ENCODE results near the gene MARCHF3.
"Not testable (repeated sequence)": the region's sequence is repeated elsewhere in the genome, so short reads cannot be mapped to it uniquely, and the experiment has no call there.

The MARCHF3 gene, protein sequence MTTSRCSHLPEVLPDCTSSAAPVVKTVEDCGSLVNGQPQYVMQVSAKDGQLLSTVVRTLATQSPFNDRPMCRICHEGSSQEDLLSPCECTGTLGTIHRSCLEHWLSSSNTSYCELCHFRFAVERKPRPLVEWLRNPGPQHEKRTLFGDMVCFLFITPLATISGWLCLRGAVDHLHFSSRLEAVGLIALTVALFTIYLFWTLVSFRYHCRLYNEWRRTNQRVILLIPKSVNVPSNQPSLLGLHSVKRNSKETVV

DNA sequence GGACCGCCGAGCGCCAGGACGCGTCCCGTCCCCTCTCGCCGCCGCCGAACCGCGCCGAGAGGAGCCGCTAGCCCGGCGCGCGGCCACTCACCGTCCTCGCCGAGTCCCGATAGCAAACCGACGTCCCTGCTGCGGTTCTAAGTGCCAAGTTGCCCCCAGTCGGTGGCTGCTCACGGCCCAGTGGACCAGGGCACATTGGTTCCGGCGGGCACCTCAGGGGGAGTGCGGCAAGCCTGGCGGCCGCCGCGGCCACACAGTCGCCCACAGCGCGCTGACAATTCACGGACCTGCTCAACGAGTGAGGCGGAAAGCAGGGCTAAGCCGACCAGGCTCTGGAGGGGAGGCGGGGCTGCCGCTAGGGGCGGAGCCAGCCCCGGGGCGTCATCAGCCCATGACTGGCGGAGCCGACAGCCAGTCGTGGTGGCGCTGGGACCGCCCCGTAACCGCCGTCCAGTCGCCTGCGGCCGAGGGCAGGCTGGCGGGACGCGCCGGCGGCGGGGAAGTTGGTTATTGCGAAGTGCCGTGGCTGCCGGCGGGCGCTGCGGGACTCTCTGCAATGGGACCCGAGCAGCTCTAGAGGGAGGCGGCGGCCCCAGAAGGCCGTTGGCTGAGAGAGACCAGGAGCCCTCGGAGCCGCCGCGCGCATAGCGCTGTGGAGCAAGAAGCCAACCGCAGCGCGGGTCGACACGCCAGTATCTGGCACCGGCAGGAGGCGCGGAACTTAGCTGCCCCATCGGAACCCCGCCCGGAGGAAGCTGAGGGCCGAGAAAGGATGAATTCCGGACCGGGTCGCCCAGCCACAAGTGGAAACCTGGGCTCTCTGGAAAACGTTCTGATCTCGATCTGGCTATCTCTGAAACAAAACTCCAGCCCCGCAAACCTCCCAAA lies at the start of gene MARCHF3:
TSS of gene MARCHF3 (minus strand) at position 300 of the 888 bp plus-strand sequence. CDS start 112,387 bp downstream, outside the sequence.
- peak; percentile 83 to 86 (median 85) for DNase-seq (ENCODE audit: low read depth in 3 of 3)

- no peak for DNase-seq (ENCODE audit: low read depth in 3 of 3)
Measured at GRCh38 chr5:127079994-127080491, 49.7 kb upstream of the MARCHF3 start.

DNA sequence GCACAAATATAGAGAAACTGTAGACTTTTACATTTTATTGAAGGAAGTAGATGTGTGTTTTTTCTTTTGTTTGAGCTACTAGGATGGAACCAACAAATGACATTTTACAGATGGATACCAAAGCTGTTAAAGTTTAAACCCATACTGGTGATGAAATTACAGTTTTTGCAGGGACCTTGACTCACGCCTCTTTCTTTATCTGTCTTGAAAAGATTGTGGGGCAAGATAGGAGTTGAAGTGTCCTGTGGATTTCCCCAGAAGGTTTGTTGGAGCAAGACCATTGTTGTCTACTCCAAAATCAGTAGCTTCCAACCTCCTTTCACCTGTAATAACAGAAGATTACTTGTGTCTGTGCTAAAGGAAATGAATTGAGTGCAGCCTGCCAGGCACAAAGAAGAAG lies 47.0 kb upstream of the MARCHF3 start:
- no peak for DNase-seq (ENCODE audit: low read depth in 3 of 3)

DNA sequence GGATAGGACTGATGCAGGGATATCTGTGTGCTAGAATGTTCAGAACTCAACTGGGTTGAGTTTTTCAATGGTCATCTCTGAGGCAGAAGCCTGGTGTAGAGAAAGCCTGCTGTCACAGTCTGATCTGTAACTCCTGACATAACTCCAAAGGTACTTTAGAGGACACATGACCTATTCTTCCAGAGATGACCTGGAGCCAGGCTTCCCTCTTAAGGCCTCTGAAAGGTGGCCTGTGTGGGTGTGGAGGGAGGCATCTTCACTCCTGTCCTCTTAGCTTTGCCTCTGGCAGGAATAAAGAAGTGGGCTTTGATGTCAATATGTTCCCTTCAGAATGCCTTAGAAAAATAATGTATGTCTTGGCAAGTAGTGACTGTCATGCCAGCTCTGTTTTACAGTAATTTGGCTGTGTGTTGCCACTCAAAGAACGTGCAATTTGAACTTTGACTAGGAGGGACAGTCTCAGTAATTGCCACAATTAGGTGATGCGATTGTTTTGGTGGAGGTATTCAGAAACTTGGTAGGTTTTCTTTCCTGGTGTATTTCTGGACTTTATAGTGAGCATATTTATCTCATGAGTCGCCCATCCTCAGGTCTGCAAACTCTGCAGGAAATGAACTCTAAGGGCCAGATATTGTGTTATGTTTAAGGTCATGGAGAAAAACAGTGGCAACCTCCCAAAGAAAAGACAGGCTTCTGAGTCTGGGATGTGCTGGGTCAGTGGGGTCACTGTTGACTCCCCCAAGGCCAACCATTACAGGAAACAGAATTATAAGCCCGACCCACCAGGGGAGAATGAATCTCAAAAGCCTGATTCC lies 46.2 kb upstream of the MARCHF3 start:
- no peak for DNase-seq (ENCODE audit: low read depth in 3 of 3)

- DNase-seq (ENCODE audit: low read depth in 3 of 3): no peak
Measured at GRCh38 chr5:127074466-127074865, 44.1 kb upstream of the MARCHF3 start.

GRCh38 chr5:127072861-127073846 lies 42.8 kb upstream of the MARCHF3 start, which contains the start of gene C5orf63:
Gene C5orf63, minus strand, starts transcription at chr5:127073502. Its CDS starts 14,507 bp downstream, at chr5:127058995.
- peak; percentile 38 to 55 (median 49) for DNase-seq (ENCODE audit: low read depth in 3 of 3)

- DNase-seq (ENCODE audit: low read depth in 3 of 3): no peak
Measured at GRCh38 chr5:127070243-127070642, 39.9 kb upstream of the MARCHF3 start.

DNA sequence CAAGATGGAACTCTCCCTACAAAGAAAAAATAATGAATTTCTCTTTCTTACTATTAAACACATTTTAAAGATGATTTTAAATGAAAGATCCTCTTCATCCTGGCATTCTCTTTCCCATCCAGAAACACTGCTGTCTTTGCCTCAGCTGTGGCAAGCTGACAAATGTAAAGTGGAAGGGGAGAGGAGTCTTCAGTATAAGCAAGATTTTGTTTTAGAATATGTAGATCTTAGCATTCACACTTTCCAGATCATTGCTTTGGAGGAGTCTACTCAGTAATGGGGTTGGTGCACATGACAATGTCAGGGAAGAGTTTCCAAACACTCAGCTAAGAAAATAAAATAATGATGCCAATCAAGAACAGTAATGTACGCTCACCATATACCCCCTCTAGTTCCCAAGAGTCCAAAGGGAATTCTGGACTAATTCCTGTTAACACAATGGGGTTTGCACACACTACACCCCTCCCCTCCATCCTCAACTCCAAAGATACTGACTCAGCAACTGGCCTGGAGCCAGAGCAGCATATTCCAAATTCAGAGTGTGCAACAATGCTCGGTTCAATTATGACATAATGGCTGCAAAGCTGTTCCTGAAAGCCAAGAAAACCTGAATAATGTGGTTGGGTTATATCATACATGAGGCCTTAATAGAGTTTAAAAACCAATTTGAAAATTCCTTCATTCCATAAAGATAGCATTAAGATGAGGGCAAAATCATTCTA lies 38.3 kb upstream of the MARCHF3 start:
- no peak for DNase-seq (ENCODE audit: low read depth in 3 of 3)

- no peak for DNase-seq (ENCODE audit: low read depth in 3 of 3)
Measured at GRCh38 chr5:127066721-127067120, 36.4 kb upstream of the MARCHF3 start.

DNA sequence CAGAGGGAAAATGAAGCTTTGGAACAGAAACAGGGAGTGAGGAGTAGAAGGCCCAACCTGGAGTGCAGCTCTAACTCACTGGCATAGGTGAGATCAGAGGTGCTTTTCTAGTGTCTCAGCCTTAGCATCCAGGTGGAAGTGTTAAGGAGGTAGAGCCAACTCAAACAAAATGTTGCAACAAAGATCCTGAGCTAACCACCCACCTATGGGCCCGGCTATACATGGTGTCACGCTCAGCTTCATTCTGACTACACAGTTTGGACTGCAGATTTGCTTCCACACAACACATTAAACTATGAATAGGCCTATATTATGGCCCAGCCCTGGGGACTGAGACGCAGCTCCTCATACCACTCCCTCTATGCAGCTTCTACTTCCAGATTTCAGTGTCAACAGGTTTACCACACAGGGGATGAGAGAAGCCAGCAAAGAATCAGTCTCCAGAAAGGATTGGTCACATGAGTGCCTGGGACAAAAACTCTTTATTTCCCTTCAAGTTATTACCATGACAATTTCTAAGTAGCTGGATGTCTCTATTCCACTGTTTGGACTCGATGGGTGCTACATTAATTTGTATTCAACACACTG lies 34.0 kb upstream of the MARCHF3 start:
- no peak for DNase-seq (ENCODE audit: low read depth in 3 of 3)

DNA sequence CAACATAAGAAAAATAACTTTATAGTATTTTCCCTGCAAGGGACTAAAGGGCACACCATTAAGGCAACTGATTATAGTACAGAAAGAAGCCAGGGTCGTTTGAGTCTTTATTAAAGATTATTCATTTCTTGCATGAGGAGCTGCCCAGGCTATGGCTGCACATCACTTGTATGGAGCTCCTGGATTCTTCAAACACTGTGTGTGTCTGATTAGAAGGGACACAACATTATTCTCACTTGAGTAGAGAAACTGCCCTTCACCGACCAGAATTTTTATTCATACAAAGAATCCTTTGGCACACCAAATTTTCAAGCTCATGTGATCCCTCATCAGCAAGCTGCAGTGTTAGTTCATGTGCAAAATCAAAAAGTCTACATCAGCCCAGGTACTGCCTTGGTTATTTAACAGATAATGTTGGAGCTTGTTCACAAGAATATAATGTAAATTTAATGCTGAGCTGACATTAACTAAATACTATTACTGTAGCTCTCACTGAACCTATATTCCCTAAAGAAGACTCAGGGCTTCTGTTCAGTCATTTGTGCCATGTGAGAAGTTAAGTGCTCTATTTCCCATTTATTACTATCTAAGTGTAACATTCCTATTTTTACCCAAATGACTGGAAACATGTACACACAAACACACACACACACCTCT lies 33.0 kb upstream of the MARCHF3 start:
- DNase-seq (ENCODE audit: low read depth in 3 of 3): no peak

DNA sequence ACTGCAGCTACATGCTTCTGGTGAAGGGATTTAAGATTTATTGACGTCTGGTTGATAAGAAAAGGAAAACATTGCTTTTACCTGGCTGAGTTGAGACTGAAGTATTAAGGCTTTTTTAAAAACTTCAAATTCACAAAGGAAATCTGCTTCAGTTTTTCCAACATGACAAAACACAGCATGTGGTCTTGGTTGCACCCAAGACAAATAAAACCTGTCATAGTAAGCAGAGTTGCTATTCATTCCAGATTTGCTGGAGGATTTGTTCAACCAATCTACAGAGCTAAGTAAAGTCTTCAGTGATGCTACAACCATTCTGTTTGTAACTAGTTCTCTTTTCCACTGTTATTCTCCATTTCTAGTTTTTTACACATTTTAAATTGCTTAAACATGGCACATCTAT lies 31.6 kb upstream of the MARCHF3 start:
- DNase-seq (ENCODE audit: low read depth in 3 of 3): no peak

- DNase-seq (ENCODE audit: low read depth in 3 of 3): no peak
Measured at GRCh38 chr5:127061537-127061936, 31.2 kb upstream of the MARCHF3 start.

DNA sequence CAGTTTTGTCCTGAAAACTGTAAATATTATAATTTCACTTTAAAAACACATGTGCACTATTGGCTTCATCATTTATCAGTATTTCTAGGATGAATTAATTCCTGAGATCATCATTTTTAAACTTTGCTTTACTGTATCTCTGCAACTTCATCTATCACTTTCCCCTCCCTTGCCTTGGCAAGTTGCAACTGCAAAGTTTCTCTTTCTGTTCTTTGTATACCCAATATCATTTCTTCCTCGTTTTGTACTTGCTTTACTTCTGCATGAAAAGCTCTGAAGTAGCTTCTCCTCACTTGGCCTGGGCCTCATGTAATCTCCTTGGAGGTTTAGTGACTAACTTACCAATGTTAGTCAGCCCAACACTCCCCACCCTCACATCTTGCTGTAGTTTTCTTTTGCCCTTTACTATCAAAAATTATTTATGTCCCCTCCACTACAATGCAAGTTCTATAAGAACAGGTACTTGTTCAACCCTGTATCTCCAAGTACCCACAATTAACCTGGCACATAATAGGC lies 30.2 kb upstream of the MARCHF3 start:
- no peak for DNase-seq (ENCODE audit: low read depth in 3 of 3)

DNA sequence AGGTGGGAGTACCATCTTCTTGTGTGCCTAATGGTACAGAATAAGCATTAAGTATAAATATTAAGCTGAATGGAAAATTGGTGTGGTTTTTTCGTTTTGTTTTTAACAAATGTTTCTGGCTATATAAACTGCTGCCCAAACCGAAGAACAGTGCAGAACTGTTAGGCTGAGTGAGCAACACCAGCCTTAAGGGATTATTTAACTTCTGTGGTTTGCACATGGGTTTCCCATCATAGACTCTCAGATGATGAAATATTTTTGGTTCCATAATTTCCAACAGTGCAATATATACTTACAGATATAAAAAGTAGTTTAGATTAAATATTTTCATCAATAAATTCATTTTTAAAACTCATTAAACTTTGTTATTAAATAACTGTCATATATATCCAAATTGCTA lies 26.5 kb upstream of the MARCHF3 start:
- DNase-seq (ENCODE audit: low read depth in 3 of 3): no peak

- DNase-seq (ENCODE audit: low read depth in 3 of 3): no peak
Measured at GRCh38 chr5:127055880-127056653, 25.7 kb upstream of the MARCHF3 start.

DNA sequence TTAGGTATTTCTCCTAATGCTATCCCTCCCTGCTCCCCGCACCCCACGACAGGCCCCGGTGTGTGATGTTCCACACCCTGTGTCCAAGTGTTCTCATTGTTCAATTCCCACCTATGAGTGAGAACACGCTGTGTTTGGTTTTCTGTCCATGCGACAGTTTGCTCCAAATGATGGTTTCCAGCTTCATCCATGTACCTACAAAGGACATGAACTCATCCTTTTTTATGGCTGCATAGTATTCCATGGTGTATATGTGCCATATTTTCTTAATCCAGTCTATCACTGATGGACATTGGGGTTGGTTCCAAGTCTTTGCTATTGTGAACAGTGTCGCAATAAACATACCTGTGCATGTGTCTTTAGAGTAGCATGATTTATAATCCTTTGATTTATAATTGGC lies 23.2 kb upstream of the MARCHF3 start:
- not testable (repeated sequence) for DNase-seq (ENCODE audit: low read depth in 3 of 3)

DNA sequence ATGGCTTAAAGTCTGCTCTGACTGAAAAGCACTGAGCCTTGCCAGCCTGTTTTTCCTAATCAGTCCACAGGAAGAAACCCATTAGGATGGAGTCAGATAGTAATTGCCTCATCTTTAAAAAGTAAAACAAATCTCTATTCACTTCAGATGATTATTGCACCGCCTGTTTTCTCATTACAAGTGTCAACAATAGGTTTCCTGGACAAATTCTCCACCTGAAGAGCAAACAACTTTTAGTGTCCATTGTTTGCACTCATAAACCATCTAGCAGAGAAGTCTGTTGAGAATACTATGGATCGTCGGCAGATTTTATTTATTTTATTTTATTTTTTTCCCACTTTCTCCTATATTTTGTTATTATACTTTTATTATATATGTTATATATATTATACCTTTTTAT lies 22.7 kb upstream of the MARCHF3 start:
- DNase-seq (ENCODE audit: low read depth in 3 of 3): no peak
